Measurements from ENCODE around the gene SAXO1.
"Not testable (repeated sequence)": the region's sequence is repeated elsewhere in the genome, so short reads cannot be mapped to it uniquely, and the experiment has no call there.

The SAXO1 gene

GRCh38 chr9:18999173-18999785, 33.7 kb downstream of the SAXO1 start:
- Histone ChIP-seq H3K4me2 (ENCODE audit: low read length) (no peak overlapping the region), H3K27me3 (ENCODE audit: low read depth, low read length) (no peaks in the 10 kb centered on the region), H3K9me3 (ENCODE audit: insufficient read depth, low read length) (no peaks in the 10 kb centered on the region), H3K27ac (ENCODE audit: low read length) (no peak overlapping the region), H3K9ac (ENCODE audit: low read length) (no peak overlapping the region), H3K4me1 (ENCODE audit: low read length) (no peaks in the 10 kb centered on the region), H3K4me3 (ENCODE audit: low read length) (no peak overlapping the region), H4K20me1 (ENCODE audit: insufficient read depth, low read length) (no peaks in the 10 kb centered on the region), H2AFZ (ENCODE audit: low read depth, low read length) (no peak overlapping the region), H3K36me3 (replicated peaks; ENCODE audit: low read depth, low read length) (no peaks in the 10 kb centered on the region), H3K79me2 (ENCODE audit: low read length) (no peaks in the 10 kb centered on the region)
- TF ChIP-seq EZH2phosphoT487 (IDR thresholded peaks at IDR 0.05; ENCODE audit: low read depth), result no peak
- TF ChIP-seq CTCF (IDR thresholded peaks at IDR 0.05; ENCODE audit: low read depth, low read length), result no peak

- H3K36me3 ChIP-seq (replicated peaks; ENCODE audit: low read depth, low read length), result no peaks in the 10 kb centered on the region
- H2AFZ ChIP-seq (ENCODE audit: low read depth, low read length), result no peak overlapping the region
- H3K9ac ChIP-seq (ENCODE audit: low read length), result no peak overlapping the region
- no peak overlapping the region for H3K4me3 ChIP-seq (ENCODE audit: low read length)
- no peaks in the 10 kb centered on the region for H3K27me3 ChIP-seq (ENCODE audit: low read depth, low read length)
- no peaks in the 10 kb centered on the region for H3K4me1 ChIP-seq (ENCODE audit: low read length)
- H3K79me2 ChIP-seq (ENCODE audit: low read length), result no peaks in the 10 kb centered on the region
- no peak overlapping the region for H3K4me2 ChIP-seq (ENCODE audit: low read length)
- no peaks in the 10 kb centered on the region for H3K9me3 ChIP-seq (ENCODE audit: insufficient read depth, low read length)
- no peaks in the 10 kb centered on the region for H4K20me1 ChIP-seq (ENCODE audit: insufficient read depth, low read length)
- TF ChIP-seq EZH2phosphoT487 (IDR thresholded peaks at IDR 0.05; ENCODE audit: low read depth), result no peak
- no peak overlapping the region for H3K27ac ChIP-seq (ENCODE audit: low read length)
Measured at GRCh38 chr9:18997151-18997550, 35.9 kb downstream of the SAXO1 start.

- H2AFZ ChIP-seq (ENCODE audit: low read depth, low read length), result no peak overlapping the region
- TF ChIP-seq EZH2phosphoT487 (IDR thresholded peaks at IDR 0.05; ENCODE audit: low read depth), result no peak
- no peak for TF ChIP-seq CTCF (IDR thresholded peaks at IDR 0.05; ENCODE audit: low read depth, low read length)
Measured at GRCh38 chr9:18996211-18996610, 36.8 kb downstream of the SAXO1 start.

GRCh38 chr9:18994263-18994916, 38.6 kb downstream of the SAXO1 start:
- Histone ChIP-seq H3K79me2 (ENCODE audit: low read length) (no peaks in the 10 kb centered on the region), H3K9ac (ENCODE audit: low read length) (no peak overlapping the region), H3K4me2 (ENCODE audit: low read length) (no peak overlapping the region), H3K4me3 (ENCODE audit: low read length) (no peak overlapping the region), H3K4me1 (ENCODE audit: low read length) (no peaks in the 10 kb centered on the region), H3K36me3 (replicated peaks; ENCODE audit: low read depth, low read length) (no peaks in the 10 kb centered on the region), H3K27me3 (ENCODE audit: low read depth, low read length) (no peaks in the 10 kb centered on the region), H3K27ac (ENCODE audit: low read length) (no peak overlapping the region), H3K9me3 (ENCODE audit: insufficient read depth, low read length) (no peaks in the 10 kb centered on the region), H4K20me1 (ENCODE audit: insufficient read depth, low read length) (no peaks in the 10 kb centered on the region), H2AFZ (ENCODE audit: low read depth, low read length) (no peak overlapping the region)
- TF ChIP-seq EZH2phosphoT487 (IDR thresholded peaks at IDR 0.05; ENCODE audit: low read depth) (no peak), CTCF (IDR thresholded peaks at IDR 0.05; ENCODE audit: low read depth, low read length) (no peak)

More at GRCh38 chr9:18996211-18996610, 36.8 kb downstream of the SAXO1 start:
- Histone ChIP-seq H3K4me3 (ENCODE audit: low read length) (no peak overlapping the region), H3K9me3 (ENCODE audit: insufficient read depth, low read length) (no peaks in the 10 kb centered on the region), H3K4me1 (ENCODE audit: low read length) (no peaks in the 10 kb centered on the region), H4K20me1 (ENCODE audit: insufficient read depth, low read length) (no peaks in the 10 kb centered on the region), H3K4me2 (ENCODE audit: low read length) (no peak overlapping the region), H3K27ac (ENCODE audit: low read length) (no peak overlapping the region), H3K79me2 (ENCODE audit: low read length) (no peaks in the 10 kb centered on the region), H3K27me3 (ENCODE audit: low read depth, low read length) (no peaks in the 10 kb centered on the region), H3K9ac (ENCODE audit: low read length) (no peak overlapping the region), H3K36me3 (replicated peaks; ENCODE audit: low read depth, low read length) (no peaks in the 10 kb centered on the region)

GRCh38 chr9:18991197-18991596, 41.8 kb downstream of the SAXO1 start:
- not testable (repeated sequence) for H2AFZ ChIP-seq (ENCODE audit: low read depth, low read length)

More at GRCh38 chr9:18991197-18991596, 41.8 kb downstream of the SAXO1 start:
- not testable (repeated sequence) for H3K4me3 ChIP-seq (ENCODE audit: low read length); H3K79me2 ChIP-seq (ENCODE audit: low read length); H3K9ac ChIP-seq (ENCODE audit: low read length); H3K27ac ChIP-seq (ENCODE audit: low read length); H3K4me1 ChIP-seq (ENCODE audit: low read length); H3K9me3 ChIP-seq (ENCODE audit: insufficient read depth, low read length); H3K4me2 ChIP-seq (ENCODE audit: low read length); H3K27me3 ChIP-seq (ENCODE audit: low read depth, low read length); H4K20me1 ChIP-seq (ENCODE audit: insufficient read depth, low read length); H3K36me3 ChIP-seq (replicated peaks; ENCODE audit: low read depth, low read length)

Measured in OCI-LY3 (cell line).